HCT116 (cell line): Measurements from ENCODE around the gene NIPA2. TPM values are rescaled to one million over a fixed set of nuclear protein-coding genes. Genes with fewer than 3 reads are reported as not detected.

Experiments used
- ATAC-seq: fragments of 200-7000 bp; cut with Tn5 transposase; 2 replicates; pipeline ENCODE4 v1.9.1; 2020; ENCODE audit warnings: mild to moderate bottlenecking, moderate library complexity
- BruUV-seq: library from RNA; stranded (reverse); fragments of 400-500 nt; replicated peaks from 2 replicates; lab custom pipeline; 2021; lab: Mats Ljungman, UMichigan
- CTCF ChIA-PET: fragments of 300-600 bp; sonication (Branson Sonifier 250); formaldehyde crosslinking; loops from one replicate; lab custom pipeline; 2021; ENCODE audit warnings: antibody characterized with exemption; lab: Charles Lee
- POLR2A ChIA-PET: fragments of 300-600, 350-600 bp; sonication (Branson Sonifier 250); formaldehyde crosslinking; loops from one replicate; lab custom pipeline; 2021; ENCODE audit warnings: antibody characterized with exemption; lab: Charles Lee
- RAD21 ChIA-PET, 2 experiments: fragments of 300-600 bp; sonication (Branson Sonifier 250); formaldehyde crosslinking; loops; one replicate each; lab custom pipeline; 2023; ENCODE audit warnings: low total read pairs in 2 of 2; ENCODE audit not compliant: uncharacterized antibody in 2 of 2, unreplicated experiment in 2 of 2, low non-redundant PET in 1 of 2; lab: Charles Lee
- DNase-seq: peaks from one replicate; pipeline ENCODE4 v3.0.0-alpha.2; 2010; ENCODE audit warnings: low read depth, low spot score
- H2AFZ ChIP-seq: fragments of 200-600 bp; shearing (Covaris generic), sonication (generic); 2 replicates; pipeline ENCODE4 v1.6.1; 2017; ENCODE audit warnings: low read depth, mixed run types, mixed read lengths, antibody characterized with exemption, low read length; ENCODE audit not compliant: poor library complexity, severe bottlenecking
- H3K27ac ChIP-seq: 2 replicates; pipeline ENCODE4 v1.5.1; 2012; ENCODE audit warnings: low read depth, low read length
- H3K27me3 ChIP-seq: fragments of 200-600 bp; sonication (generic); 2 replicates; pipeline ENCODE4 v1.6.1; 2016; ENCODE audit warnings: mixed run types, low read length, mixed read lengths; ENCODE audit not compliant: insufficient read depth
- H3K36me3 ChIP-seq, 2 experiments: fragments of 200-500 bp in 1 of 2; fragments of 200-600 bp in 1 of 2; sonication (Bioruptor generic) in 1 of 2; sonication (generic) in 1 of 2; 2 replicates each; pipeline versions ENCODE4 v1.5.1 to v1.6.1; 2014 to 2016; ENCODE audit warnings: low read length in 2 of 2, inconsistent platforms in 1 of 2, mixed read lengths in 1 of 2, mixed run types in 1 of 2; ENCODE audit not compliant: insufficient read depth in 2 of 2, control insufficient read depth in 1 of 2
- H3K4me1 ChIP-seq, 2 experiments: fragments of 200-600 bp in 1 of 2; sonication (generic) in 1 of 2; 2 replicates each; pipeline versions ENCODE4 v1.5.1 to v1.6.1; 2012 to 2017; ENCODE audit warnings: low read length in 2 of 2, inconsistent platforms in 1 of 2, mild to moderate bottlenecking in 1 of 2, mixed read lengths in 1 of 2, mixed run types in 1 of 2, moderate library complexity in 1 of 2; ENCODE audit not compliant: insufficient read depth in 2 of 2, control insufficient read depth in 1 of 2
- H3K4me2 ChIP-seq: fragments of 200-600 bp; sonication (generic); 2 replicates; pipeline ENCODE4 v1.6.1; 2017; ENCODE audit warnings: mixed run types, low read length, mixed read lengths
- H3K4me3 ChIP-seq, 2 experiments: fragments of 200-600 bp in 1 of 2; sonication (generic) in 1 of 2; replicated peaks in 1 of 2; 2 replicates each; pipeline ENCODE4 v1.5.1; 2011 to 2016; ENCODE audit warnings: low read length in 2 of 2, control low read depth in 1 of 2, low read depth in 1 of 2, mild to moderate bottlenecking in 1 of 2, mixed read lengths in 1 of 2, mixed run types in 1 of 2
- H3K79me2 ChIP-seq: fragments of 200-600 bp; sonication (generic); 2 replicates; pipeline ENCODE4 v1.6.1; 2017; ENCODE audit warnings: mild to moderate bottlenecking, mixed run types, low read length, moderate library complexity, mixed read lengths; ENCODE audit not compliant: insufficient read depth
- H3K9ac ChIP-seq: fragments of 200-600 bp; sonication (generic); 2 replicates; pipeline ENCODE4 v1.6.1; 2016; ENCODE audit warnings: low read length, mixed read lengths
- H3K9me2 ChIP-seq: fragments of 200-600 bp; sonication (generic), shearing (Covaris generic); 2 replicates; pipeline ENCODE4 v1.6.1; 2017; ENCODE audit warnings: mixed run types, mild to moderate bottlenecking, moderate library complexity; ENCODE audit not compliant: insufficient read depth
- H3K9me3 ChIP-seq, 2 experiments: fragments of 200-500 bp in 1 of 2; fragments of 200-600 bp in 1 of 2; sonication (Bioruptor generic) in 1 of 2; sonication (generic) in 1 of 2; 2 replicates each; pipeline ENCODE4 v1.6.1; 2014 to 2017; ENCODE audit warnings: low read length in 2 of 2, mixed read lengths in 2 of 2, inconsistent platforms in 1 of 2, low read depth in 1 of 2, mild to moderate bottlenecking in 1 of 2, mixed run types in 1 of 2, moderate library complexity in 1 of 2; ENCODE audit not compliant: control insufficient read depth in 1 of 2, insufficient read depth in 1 of 2
- H4K20me1 ChIP-seq: fragments of 200-600 bp; sonication (generic), shearing (Covaris generic); 2 replicates; pipeline ENCODE4 v1.6.1; 2017; ENCODE audit warnings: mixed run types, mild to moderate bottlenecking, moderate library complexity; ENCODE audit not compliant: insufficient read depth
- ATF3 ChIP-seq: IDR thresholded peaks from 2 replicates; pipeline ENCODE4 v1.6.1; 2012
- CEBPB ChIP-seq: IDR thresholded peaks from 2 replicates; pipeline ENCODE4 v1.6.1; 2012; ENCODE audit warnings: low read depth
- CTCF ChIP-seq, 3 experiments: fragments of 200-600 bp in 1 of 3; sonication (generic) in 1 of 3; IDR thresholded peaks in 2 of 3; conservative IDR thresholded peaks in 1 of 3; 2 replicates each; pipeline ENCODE4 v1.5.1; 2012 to 2017; ENCODE audit warnings: low read depth in 2 of 3, low read length in 2 of 3, antibody characterized with exemption in 1 of 3, borderline replicate concordance in 1 of 3, control low read depth in 1 of 3, mild to moderate bottlenecking in 1 of 3, mixed read lengths in 1 of 3, mixed run types in 1 of 3, moderate library complexity in 1 of 3; ENCODE audit not compliant: insufficient read depth in 1 of 3
- ELF1 ChIP-seq: IDR thresholded peaks from 2 replicates; pipeline ENCODE4 v1.6.1; 2012; ENCODE audit warnings: low read depth, borderline replicate concordance
- ZFX ChIP-seq: fragments of 450-650 bp; IDR thresholded peaks from 2 replicates; pipeline ENCODE4 v1.6.1; 2017
- intact Hi-C: fragments of 100-400 bp; cut with micrococcal nuclease; formaldehyde crosslinking; loops from 2 replicates; pipeline ENCODE4 v1.10.0; 2022
- total RNA-seq: library from RNA; stranded (reverse); gene quantifications from one replicate; pipeline ENCODE4 v1.2.1, GENCODE V29; 2021; ENCODE audit not compliant: unreplicated experiment
- TF ChIP-seq, protein P1 (sequence below): IDR thresholded peaks from 2 replicates; pipeline ENCODE4 v1.6.1; 2012; ENCODE audit warnings: low read depth

The NIPA2 gene
- total RNA-seq, 1 experiment from 2014 or later: 54.4 TPM

DNA sequence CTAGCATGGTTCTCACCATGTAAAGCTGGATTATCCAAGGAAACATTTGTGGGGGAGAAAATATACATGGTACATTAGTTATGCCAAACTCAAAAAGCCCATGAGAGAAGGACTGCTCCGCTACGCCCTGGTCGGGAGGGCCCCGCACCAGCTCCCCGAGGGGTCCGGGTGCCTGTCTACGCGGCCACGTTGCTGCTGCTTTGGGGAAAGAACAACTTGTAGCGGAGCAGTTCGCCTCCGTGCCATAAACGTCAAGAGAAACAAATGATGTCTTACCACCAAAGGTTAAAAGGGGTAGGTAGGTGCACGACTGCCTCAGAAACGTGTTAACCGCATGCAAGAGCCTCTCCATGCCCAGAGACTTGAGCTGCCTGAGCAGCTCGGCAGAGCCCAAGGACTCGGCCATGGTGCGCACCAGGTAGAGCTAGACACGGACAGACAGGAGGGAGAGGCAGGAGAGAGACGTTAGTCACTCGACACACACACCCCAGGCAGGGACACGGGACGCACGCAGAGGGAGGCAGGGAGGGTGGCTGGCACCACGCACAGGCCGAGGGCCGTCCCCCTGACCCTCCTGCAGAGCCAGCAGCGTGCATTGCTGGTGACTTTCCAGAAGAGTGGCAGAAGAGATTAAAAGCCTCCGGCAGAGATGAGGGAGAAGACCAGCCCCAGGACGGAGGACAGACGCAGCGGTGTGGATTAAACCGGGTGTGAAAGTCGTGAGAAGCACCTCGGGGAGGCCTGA is 78.3 kb downstream of the NIPA2 start:
- H3K9ac ChIP-seq: no peak overlapping the region
- H3K27me3 ChIP-seq: no peaks in the 10 kb centered on the region
- BruUV-seq: no TSS peak
- no peaks in the 10 kb centered on the region for H3K9me3 ChIP-seq
- ChIA-PET RAD21 (no interaction called here), POLR2A (no interaction called here), CTCF (no interaction called here)
- no peak for ATAC-seq
- H3K4me1 ChIP-seq: peaks cover 15 to 46% of the 10 kb centered on the region in 2 experiments
- intact Hi-C loops: no loop called here
- no peaks in the 10 kb centered on the region for H3K79me2 ChIP-seq
- no peak overlapping the region for H3K27ac ChIP-seq
- H3K4me2 ChIP-seq: no peak overlapping the region
- no peak for TF ChIP-seq ELF1
- TF ChIP-seq, protein P1, sequence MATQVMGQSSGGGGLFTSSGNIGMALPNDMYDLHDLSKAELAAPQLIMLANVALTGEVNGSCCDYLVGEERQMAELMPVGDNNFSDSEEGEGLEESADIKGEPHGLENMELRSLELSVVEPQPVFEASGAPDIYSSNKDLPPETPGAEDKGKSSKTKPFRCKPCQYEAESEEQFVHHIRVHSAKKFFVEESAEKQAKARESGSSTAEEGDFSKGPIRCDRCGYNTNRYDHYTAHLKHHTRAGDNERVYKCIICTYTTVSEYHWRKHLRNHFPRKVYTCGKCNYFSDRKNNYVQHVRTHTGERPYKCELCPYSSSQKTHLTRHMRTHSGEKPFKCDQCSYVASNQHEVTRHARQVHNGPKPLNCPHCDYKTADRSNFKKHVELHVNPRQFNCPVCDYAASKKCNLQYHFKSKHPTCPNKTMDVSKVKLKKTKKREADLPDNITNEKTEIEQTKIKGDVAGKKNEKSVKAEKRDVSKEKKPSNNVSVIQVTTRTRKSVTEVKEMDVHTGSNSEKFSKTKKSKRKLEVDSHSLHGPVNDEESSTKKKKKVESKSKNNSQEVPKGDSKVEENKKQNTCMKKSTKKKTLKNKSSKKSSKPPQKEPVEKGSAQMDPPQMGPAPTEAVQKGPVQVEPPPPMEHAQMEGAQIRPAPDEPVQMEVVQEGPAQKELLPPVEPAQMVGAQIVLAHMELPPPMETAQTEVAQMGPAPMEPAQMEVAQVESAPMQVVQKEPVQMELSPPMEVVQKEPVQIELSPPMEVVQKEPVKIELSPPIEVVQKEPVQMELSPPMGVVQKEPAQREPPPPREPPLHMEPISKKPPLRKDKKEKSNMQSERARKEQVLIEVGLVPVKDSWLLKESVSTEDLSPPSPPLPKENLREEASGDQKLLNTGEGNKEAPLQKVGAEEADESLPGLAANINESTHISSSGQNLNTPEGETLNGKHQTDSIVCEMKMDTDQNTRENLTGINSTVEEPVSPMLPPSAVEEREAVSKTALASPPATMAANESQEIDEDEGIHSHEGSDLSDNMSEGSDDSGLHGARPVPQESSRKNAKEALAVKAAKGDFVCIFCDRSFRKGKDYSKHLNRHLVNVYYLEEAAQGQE: no peak
- no peak for TF ChIP-seq CTCF (IDR thresholded peaks at IDR 0.05 in 2 of 3, conservative IDR thresholded peaks at IDR 0.05 in 1 of 3; ENCODE audit: borderline replicate concordance in 1 of 3, insufficient read depth in 1 of 3, low read depth in 2 of 3, low read length in 2 of 3)
- no peak for TF ChIP-seq ZFX
- TF ChIP-seq CEBPB: no peak
- TF ChIP-seq ATF3: no peak
- H3K9me2 ChIP-seq: no peaks in the 10 kb centered on the region
- DNase-seq: no peak
- H2AFZ ChIP-seq: no peak overlapping the region
- no peaks in the 10 kb centered on the region for H4K20me1 ChIP-seq
- peaks cover 4 to 22% of the 10 kb centered on the region in 2 experiments; a peak in 3 of 4 replicates for H3K36me3 ChIP-seq
- no peak overlapping the region for H3K4me3 ChIP-seq
